Mesendoderm (in vitro differentiated cells): ENCODE measurements around the gene MMP24.

Experiments
- DNase-seq: peaks from one replicate; pipeline ENCODE4 v3.0.0; 2013
- H2AK5ac ChIP-seq: 2 replicates; pipeline ENCODE4 v1.6.1; 2013; ENCODE audit warnings: low read length, inconsistent platforms
- H2BK120ac ChIP-seq: 2 replicates; pipeline ENCODE4 v1.6.1; 2013; ENCODE audit warnings: low read depth, mild to moderate bottlenecking, low read length, moderate library complexity, mixed read lengths
- H2BK15ac ChIP-seq: replicated peaks from 2 replicates; pipeline ENCODE4 v1.6.1; 2013; ENCODE audit warnings: low read depth, mild to moderate bottlenecking, moderate library complexity
- H2BK5ac ChIP-seq: 2 replicates; pipeline ENCODE4 v1.6.1; 2013; ENCODE audit warnings: low read length, inconsistent platforms
- H3K18ac ChIP-seq: 2 replicates; pipeline ENCODE4 v1.6.1; 2013; ENCODE audit warnings: mild to moderate bottlenecking, low read length, mixed read lengths
- H3K23ac ChIP-seq: one replicate; pipeline ENCODE4 v1.6.1; 2013; ENCODE audit warnings: low read length
- H3K27ac ChIP-seq: 2 replicates; pipeline ENCODE4 v1.5.1; 2013; ENCODE audit warnings: low read depth, mild to moderate bottlenecking, inconsistent platforms, low read length, moderate library complexity
- H3K27me3 ChIP-seq: 2 replicates; pipeline ENCODE4 v1.6.1; 2013; ENCODE audit warnings: low read length, control low read depth, mild to moderate bottlenecking, inconsistent platforms; ENCODE audit not compliant: insufficient read depth, poor library complexity
- H3K36me3 ChIP-seq: 2 replicates; pipeline ENCODE4 v1.6.1; 2013; ENCODE audit warnings: low read length, inconsistent platforms; ENCODE audit not compliant: control insufficient read depth, insufficient read depth
- H3K4ac ChIP-seq: one replicate; pipeline ENCODE4 v1.6.1; 2013; ENCODE audit warnings: low read depth, mild to moderate bottlenecking, low read length, moderate library complexity
- H3K4me1 ChIP-seq: 2 replicates; pipeline ENCODE4 v1.6.1; 2013; ENCODE audit warnings: low read depth, low read length, inconsistent platforms; ENCODE audit not compliant: control insufficient read depth
- H3K4me2 ChIP-seq: 2 replicates; pipeline ENCODE4 v1.6.1; 2013; ENCODE audit warnings: low read length
- H3K4me3 ChIP-seq: 2 replicates; pipeline ENCODE4 v1.5.1; 2013; ENCODE audit warnings: mild to moderate bottlenecking, low read length
- H3K56ac ChIP-seq: one replicate; pipeline ENCODE4 v1.6.1; 2013; ENCODE audit warnings: low read length
- H3K79me1 ChIP-seq: 2 replicates; pipeline ENCODE4 v1.6.1; 2013; ENCODE audit warnings: low read length, inconsistent platforms
- H3K79me2 ChIP-seq: 2 replicates; pipeline ENCODE4 v1.6.1; 2013; ENCODE audit warnings: mild to moderate bottlenecking, low read length; ENCODE audit not compliant: control insufficient read depth, insufficient read depth
- H3K9ac ChIP-seq: 2 replicates; pipeline ENCODE4 v1.6.1; 2013; ENCODE audit warnings: low read length, inconsistent platforms
- H4K5ac ChIP-seq: one replicate; pipeline ENCODE4 v1.6.1; 2013; ENCODE audit warnings: low read length
- H4K8ac ChIP-seq: one replicate; pipeline ENCODE4 v1.6.1; 2013; ENCODE audit warnings: low read depth, mild to moderate bottlenecking, control low read depth, low read length, moderate library complexity
- WGBS: extraction: QIAGEN DNeasy Blood & Tissue Kit; methylation state at CpG from one replicate; pipeline ENCODE4 v1.1.7; 2013; ENCODE audit warnings: low lambda C conversion rate, missing lambda C conversion rate; ENCODE audit not compliant: insufficient coverage; ENCODE audit errors: extremely low coverage; 5-methylcytosine and 5-hydroxymethylcytosine counted together

MMP24 gene

DNA sequence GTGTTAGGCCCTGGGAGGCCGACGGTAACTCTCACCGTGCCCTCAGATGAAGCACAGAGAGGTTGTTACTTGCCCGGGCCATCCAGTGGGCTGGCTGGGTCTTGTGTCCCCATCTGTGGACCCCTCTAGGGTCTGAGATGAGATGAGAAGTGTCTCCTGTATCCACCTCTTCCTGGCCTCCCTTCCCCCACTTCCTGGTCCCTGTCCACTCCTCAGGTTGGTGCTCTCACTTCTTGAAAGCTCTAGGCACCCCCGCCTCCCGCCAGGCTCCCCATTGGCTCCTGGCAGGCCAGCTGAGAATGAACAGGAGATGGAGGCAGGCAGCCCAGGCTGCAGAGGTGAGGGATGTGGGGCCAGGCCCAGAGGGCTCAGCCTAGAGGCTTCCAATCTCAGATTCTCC, 49.9 kb downstream of the MMP24 start:
- no peak overlapping the region for H2AK5ac ChIP-seq

DNA sequence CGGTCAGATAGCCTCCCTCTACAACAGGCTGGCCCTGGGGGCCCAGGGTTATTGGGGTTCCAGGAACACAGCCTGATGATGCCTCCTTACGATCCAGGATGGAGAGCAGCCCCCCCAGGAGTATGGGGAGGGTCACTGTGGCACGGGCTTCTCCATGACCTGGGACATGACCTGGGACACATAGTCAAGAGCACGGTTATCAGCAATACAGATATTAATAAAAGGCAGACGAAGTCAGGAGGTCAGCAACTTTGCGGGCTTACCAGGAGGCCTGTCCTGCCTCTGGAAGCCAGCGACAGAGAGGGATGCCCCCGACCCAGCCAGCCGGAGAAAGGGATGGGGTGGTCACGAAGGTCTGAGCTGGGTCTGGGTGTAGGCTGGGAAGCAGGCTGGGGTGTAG, 50.6 kb downstream of the MMP24 start:
- Histone ChIP-seq H3K4me2 (peak overlapping the region; percentile 73), H3K4me1 (peaks cover 2% of the 10 kb centered on the region), H3K9ac (peak overlapping the region; percentile 90), H3K56ac (peak overlapping the region; percentile 95), H3K27me3 (no peaks in the 10 kb centered on the region), H3K4ac (no peak overlapping the region), H2AK5ac (no peak overlapping the region), H2BK120ac (no peak overlapping the region), H3K79me1 (no peaks in the 10 kb centered on the region), H4K5ac (no peak overlapping the region), H3K23ac (peak overlapping the region; percentile 83), H3K79me2 (peaks cover 3% of the 10 kb centered on the region), H3K4me3 (peak overlapping the region; percentile 73), H2BK15ac (no peak overlapping the region), H2BK5ac (no peak overlapping the region), H3K27ac (peak overlapping the region; percentile 66), H3K36me3 (peaks cover 8% of the 10 kb centered on the region), H3K18ac (peak overlapping the region; percentile 82), H4K8ac (peak overlapping the region; percentile 44)
- WGBS, result no CpG with 5 or more reads among the region's 10 CpGs
- DNase-seq, result no peak

More for the DNA sequence above, 49.9 kb downstream of the MMP24 start:
- WGBS, result no CpG with 5 or more reads among the region's 6 CpGs
- H2BK5ac ChIP-seq, result no peak overlapping the region
- no peak overlapping the region for H3K4me2 ChIP-seq
- no peak overlapping the region for H4K5ac ChIP-seq
- no peak overlapping the region for H2BK120ac ChIP-seq
- no peak overlapping the region for H2BK15ac ChIP-seq
- peaks cover 8% of the 10 kb centered on the region for H3K36me3 ChIP-seq
- peak overlapping the region; percentile 90 for H3K9ac ChIP-seq
- H3K4me3 ChIP-seq, result no peak overlapping the region
- DNase-seq, result no peak
- no peak overlapping the region for H3K27ac ChIP-seq
- no peak overlapping the region for H3K23ac ChIP-seq
- peak overlapping the region; percentile 50 for H3K56ac ChIP-seq
- no peak overlapping the region for H3K4ac ChIP-seq
- peaks cover 2% of the 10 kb centered on the region for H3K4me1 ChIP-seq
- no peaks in the 10 kb centered on the region for H3K79me1 ChIP-seq
- H3K18ac ChIP-seq, result no peak overlapping the region
- H3K27me3 ChIP-seq, result no peaks in the 10 kb centered on the region
- H4K8ac ChIP-seq, result no peak overlapping the region
- H3K79me2 ChIP-seq, result no peaks in the 10 kb centered on the region

GRCh38 chr20:35277531-35278395, 51.3 kb downstream of the MMP24 start, which contains the start of gene MMP24OS:
Gene MMP24OS (minus strand): TSS chr20:35278122. CDS start chr20:35277929, 193 bp downstream.
- Histone ChIP-seq H3K79me2 (peaks cover 5% of the 10 kb centered on the region), H2AK5ac (no peak within 1 kb of the TSS), H3K56ac (peak within 1 kb of the TSS; percentile 95), H3K36me3 (peaks cover 8% of the 10 kb centered on the region), H3K9ac (peak within 1 kb of the TSS; percentile 90), H3K4me2 (peak within 1 kb of the TSS; percentile 73), H3K23ac (peak within 1 kb of the TSS; percentile 83), H2BK15ac (no peak within 1 kb of the TSS), H3K4me1 (peaks cover 2% of the 10 kb centered on the region), H3K4ac (peak within 1 kb of the TSS; percentile 85), H3K4me3 (peak within 1 kb of the TSS; percentile 73), H2BK120ac (no peak within 1 kb of the TSS), H2BK5ac (no peak within 1 kb of the TSS), H3K27me3 (no peaks in the 10 kb centered on the region), H4K8ac (peak within 1 kb of the TSS; percentile 88), H3K79me1 (no peaks in the 10 kb centered on the region), H3K18ac (peak within 1 kb of the TSS; percentile 82), H4K5ac (no peak within 1 kb of the TSS), H3K27ac (peak within 1 kb of the TSS; percentile 66)
- no CpG with 5 or more reads among the region's 76 CpGs for WGBS
- DNase-seq, result peak; percentile 96

- Histone ChIP-seq H3K23ac (no peak overlapping the region), H2AK5ac (no peak overlapping the region), H3K79me2 (peaks cover 15% of the 10 kb centered on the region), H2BK15ac (no peak overlapping the region), H3K9ac (no peak overlapping the region), H3K4me2 (no peak overlapping the region), H3K79me1 (peaks cover 5% of the 10 kb centered on the region), H3K4me1 (peaks cover 5% of the 10 kb centered on the region), H3K4me3 (no peak overlapping the region), H2BK5ac (no peak overlapping the region), H3K4ac (no peak overlapping the region), H3K18ac (no peak overlapping the region), H3K36me3 (peaks cover 10% of the 10 kb centered on the region), H2BK120ac (no peak overlapping the region), H4K8ac (no peak overlapping the region), H4K5ac (no peak overlapping the region), H3K56ac (no peak overlapping the region), H3K27ac (no peak overlapping the region), H3K27me3 (no peaks in the 10 kb centered on the region)
- DNase-seq, result no peak
- WGBS, result no CpG with 5 or more reads among the region's 5 CpGs
Observed at GRCh38 chr20:35279040-35279439, 52.5 kb downstream of the MMP24 start.

GRCh38 chr20:35279533-35280174, 53.2 kb downstream of the MMP24 start:
- no peak overlapping the region for H2BK120ac ChIP-seq
- no peak overlapping the region for H3K4me2 ChIP-seq
- H3K23ac ChIP-seq, result no peak overlapping the region
- no peak overlapping the region for H3K4ac ChIP-seq
- peaks cover 7% of the 10 kb centered on the region for H3K79me1 ChIP-seq
- H3K18ac ChIP-seq, result no peak overlapping the region
- no peak overlapping the region for H2BK15ac ChIP-seq
- H4K8ac ChIP-seq, result no peak overlapping the region
- H3K9ac ChIP-seq, result no peak overlapping the region
- H3K79me2 ChIP-seq, result peaks cover 18% of the 10 kb centered on the region
- no peak overlapping the region for H3K56ac ChIP-seq
- H3K4me1 ChIP-seq, result peaks cover 5% of the 10 kb centered on the region
- no peak for DNase-seq
- no peaks in the 10 kb centered on the region for H3K27me3 ChIP-seq
- H3K27ac ChIP-seq, result no peak overlapping the region
- H3K4me3 ChIP-seq, result no peak overlapping the region
- no CpG with 5 or more reads among the region's 7 CpGs for WGBS
- no peak overlapping the region for H2BK5ac ChIP-seq
- peaks cover 10% of the 10 kb centered on the region for H3K36me3 ChIP-seq
- no peak overlapping the region for H4K5ac ChIP-seq
- H2AK5ac ChIP-seq, result no peak overlapping the region
